Panc1 (cell line): ENCODE measurements around the gene TXN.

Experiments used
- POLR2AphosphoS5 ChIP-seq: IDR thresholded peaks from 2 replicates; pipeline ENCODE4 v1.6.1; 2012; ENCODE audit warnings: mild to moderate bottlenecking, low read depth, low read length, moderate library complexity
- TCF7L2 ChIP-seq: IDR thresholded peaks from 2 replicates; pipeline ENCODE4 v1.6.1; 2011; ENCODE audit warnings: mild to moderate bottlenecking, low read depth, low read length, inconsistent platforms

DNA sequence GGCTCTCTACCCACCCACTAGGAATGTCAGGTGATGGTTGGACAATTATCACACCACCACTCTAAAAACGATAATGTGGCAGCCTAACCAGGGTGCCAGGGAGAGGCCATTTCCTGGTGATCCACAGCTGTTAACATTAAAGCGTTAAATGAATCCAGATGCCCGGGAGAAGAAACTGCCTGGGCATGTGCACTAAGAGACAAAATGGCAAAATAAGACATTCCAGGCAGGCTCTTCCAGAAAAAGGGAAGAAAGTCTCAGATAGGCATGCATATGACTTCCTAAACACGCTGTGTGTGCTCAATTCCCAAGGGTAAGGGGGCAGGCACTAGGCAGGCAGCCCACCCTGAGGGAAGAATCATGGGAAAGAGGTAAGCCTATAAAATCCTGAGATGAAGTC lies 4.6 kb upstream of the TXN start:
- no peak for TF ChIP-seq POLR2AphosphoS5
- TF ChIP-seq TCF7L2: no peak
